BE2C (cell line): ENCODE measurements around the gene APOBEC3B.

Source experiments
- DNase-seq: peaks from one replicate; pipeline ENCODE4 v3.0.0-alpha.2; 2020
- H3K27me3 ChIP-seq: fragments of 250-450 bp; sonication (Bioruptor Pico); 2 replicates; pipeline ENCODE4 v1.5.1; 2020; ENCODE audit warnings: mild to moderate bottlenecking
- H3K36me3 ChIP-seq: fragments of 250-450 bp; sonication (Bioruptor Pico); 2 replicates; pipeline ENCODE4 v1.5.1; 2020; ENCODE audit warnings: mild to moderate bottlenecking
- H3K4me1 ChIP-seq: fragments of 250-450 bp; sonication (Bioruptor Pico); 2 replicates; pipeline ENCODE4 v1.5.1; 2020
- H3K4me3 ChIP-seq: 2 replicates; pipeline ENCODE4 v1.5.1; 2011; ENCODE audit warnings: low read depth, low read length
- H3K9me3 ChIP-seq: fragments of 250-450 bp; sonication (Bioruptor Pico); 2 replicates; pipeline ENCODE4 v1.5.1; 2020
- TF ChIP-seq, protein P1 (sequence below): IDR thresholded peaks from 2 replicates; pipeline ENCODE4 v1.5.1; 2012; ENCODE audit warnings: mild to moderate bottlenecking, low read depth, low read length

APOBEC3B gene

DNA sequence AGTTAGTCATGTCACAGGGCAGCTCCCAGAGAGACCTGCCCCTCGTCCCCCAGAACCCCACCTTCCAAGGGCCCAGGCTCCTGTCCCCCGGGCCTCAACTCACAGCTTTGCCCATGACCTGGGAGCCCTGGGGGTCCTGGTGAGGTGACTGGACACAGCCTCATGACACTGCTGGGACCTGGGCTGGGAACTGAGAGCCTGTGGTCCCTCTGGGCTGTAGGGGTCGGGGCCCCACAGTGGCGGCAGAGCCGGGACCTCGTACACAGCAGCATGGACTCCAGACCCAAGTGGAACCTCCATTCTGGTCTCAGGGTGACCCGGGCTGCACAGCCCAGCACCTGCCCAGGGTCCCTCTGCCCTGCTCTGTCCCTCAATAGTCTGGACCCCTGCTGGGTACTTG, 17.8 kb upstream of the APOBEC3B start:
- no peak for DNase-seq
- no peak overlapping the region for H3K4me3 ChIP-seq
- no peaks in the 10 kb centered on the region for H3K27me3 ChIP-seq
- TF ChIP-seq, protein P1, sequence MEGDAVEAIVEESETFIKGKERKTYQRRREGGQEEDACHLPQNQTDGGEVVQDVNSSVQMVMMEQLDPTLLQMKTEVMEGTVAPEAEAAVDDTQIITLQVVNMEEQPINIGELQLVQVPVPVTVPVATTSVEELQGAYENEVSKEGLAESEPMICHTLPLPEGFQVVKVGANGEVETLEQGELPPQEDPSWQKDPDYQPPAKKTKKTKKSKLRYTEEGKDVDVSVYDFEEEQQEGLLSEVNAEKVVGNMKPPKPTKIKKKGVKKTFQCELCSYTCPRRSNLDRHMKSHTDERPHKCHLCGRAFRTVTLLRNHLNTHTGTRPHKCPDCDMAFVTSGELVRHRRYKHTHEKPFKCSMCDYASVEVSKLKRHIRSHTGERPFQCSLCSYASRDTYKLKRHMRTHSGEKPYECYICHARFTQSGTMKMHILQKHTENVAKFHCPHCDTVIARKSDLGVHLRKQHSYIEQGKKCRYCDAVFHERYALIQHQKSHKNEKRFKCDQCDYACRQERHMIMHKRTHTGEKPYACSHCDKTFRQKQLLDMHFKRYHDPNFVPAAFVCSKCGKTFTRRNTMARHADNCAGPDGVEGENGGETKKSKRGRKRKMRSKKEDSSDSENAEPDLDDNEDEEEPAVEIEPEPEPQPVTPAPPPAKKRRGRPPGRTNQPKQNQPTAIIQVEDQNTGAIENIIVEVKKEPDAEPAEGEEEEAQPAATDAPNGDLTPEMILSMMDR: no peak
- no peaks in the 10 kb centered on the region; the same call in 1 of the 2 replicates for H3K4me1 ChIP-seq
- no peaks in the 10 kb centered on the region for H3K36me3 ChIP-seq
- H3K9me3 ChIP-seq: no peaks in the 10 kb centered on the region

DNA sequence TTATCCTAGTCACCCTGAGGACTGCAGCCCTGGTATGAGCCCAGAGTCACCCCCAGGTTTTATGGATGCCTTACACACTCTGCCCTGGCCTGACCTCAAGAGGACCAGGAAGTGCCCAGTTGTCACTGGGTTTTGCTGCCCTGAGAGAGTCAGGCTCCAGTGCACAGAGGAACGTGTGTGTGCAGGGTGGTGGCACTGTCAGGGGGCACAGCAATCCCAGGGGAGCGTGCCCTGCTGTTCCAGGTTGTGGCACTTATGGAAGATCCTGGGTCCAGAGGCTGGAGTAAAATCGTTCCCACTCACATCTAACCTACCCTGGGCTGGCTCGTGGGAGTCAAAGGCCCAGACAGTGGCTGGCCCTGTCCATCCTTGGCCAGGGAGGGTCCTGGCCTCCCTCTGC, 17.2 kb upstream of the APOBEC3B start:
- Histone ChIP-seq H3K36me3 (no peaks in the 10 kb centered on the region), H3K4me1 (no peaks in the 10 kb centered on the region; the same call in 1 of the 2 replicates), H3K9me3 (no peaks in the 10 kb centered on the region), H3K4me3 (no peak overlapping the region), H3K27me3 (no peaks in the 10 kb centered on the region)
- no peak for DNase-seq
- TF ChIP-seq, protein P1: no peak

DNA sequence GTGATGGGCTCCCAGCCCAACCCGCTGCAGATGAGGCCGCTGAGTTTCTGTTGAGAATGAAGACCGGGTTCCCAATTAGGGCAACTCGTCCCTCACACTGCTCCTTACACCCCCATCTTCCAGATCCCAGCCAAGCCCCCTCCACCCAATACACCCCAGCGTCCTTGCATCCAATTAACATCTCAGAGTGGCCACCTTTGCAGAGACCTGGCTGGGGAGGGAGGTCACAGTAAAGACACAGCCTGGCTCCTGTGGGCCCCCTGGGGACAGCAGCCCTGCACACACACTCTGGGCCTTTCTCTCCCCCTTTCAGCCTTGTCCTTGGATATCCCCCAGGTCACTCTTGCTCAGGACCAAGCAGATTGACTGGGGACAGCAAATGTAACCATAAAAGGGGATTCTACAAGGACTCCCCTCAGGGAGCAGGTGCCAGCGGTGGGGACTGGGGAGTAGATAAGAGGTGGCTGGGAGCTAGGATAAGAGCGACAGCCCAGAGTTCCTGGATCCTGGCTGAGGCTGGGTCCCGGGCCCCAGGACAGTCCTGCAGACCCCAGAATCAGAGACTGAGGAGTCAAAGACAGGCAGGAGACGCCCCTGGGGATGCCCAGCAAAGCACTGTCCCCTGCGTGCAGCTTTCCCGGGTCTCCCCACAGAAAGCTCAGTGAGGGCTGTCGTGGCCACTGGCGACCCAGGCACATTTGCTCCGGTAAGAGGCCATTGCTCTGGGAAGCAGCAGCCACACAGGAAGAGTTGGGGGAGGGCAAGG, 16.4 kb upstream of the APOBEC3B start:
- no peak for DNase-seq
- no peaks in the 10 kb centered on the region for H3K27me3 ChIP-seq
- TF ChIP-seq, protein P1: no peak
- no peaks in the 10 kb centered on the region for H3K36me3 ChIP-seq
- no peaks in the 10 kb centered on the region for H3K9me3 ChIP-seq
- no peaks in the 10 kb centered on the region; the same call in 1 of the 2 replicates for H3K4me1 ChIP-seq
- no peak overlapping the region for H3K4me3 ChIP-seq

DNA sequence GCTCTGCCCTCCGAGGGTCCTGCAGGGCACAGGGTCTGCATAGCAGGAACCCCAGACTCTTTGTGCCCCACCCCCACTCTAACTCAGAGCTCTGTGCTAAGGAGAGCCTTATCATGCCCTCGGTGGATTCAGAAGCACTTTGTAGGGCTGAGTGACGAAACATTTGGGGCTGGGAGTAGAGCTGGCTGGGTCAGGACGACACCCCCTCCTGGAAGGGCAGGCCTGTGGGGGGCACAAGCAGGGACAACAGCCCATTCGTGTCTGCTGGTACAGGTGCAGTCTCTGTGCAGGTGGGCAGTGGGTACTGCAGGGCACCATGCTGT, 15.8 kb upstream of the APOBEC3B start:
- Histone ChIP-seq H3K36me3 (no peaks in the 10 kb centered on the region), H3K9me3 (no peaks in the 10 kb centered on the region), H3K27me3 (peaks cover 3% of the 10 kb centered on the region), H3K4me1 (no peaks in the 10 kb centered on the region; the same call in 1 of the 2 replicates), H3K4me3 (no peak overlapping the region)
- DNase-seq: no peak
- TF ChIP-seq, protein P1: no peak

DNA sequence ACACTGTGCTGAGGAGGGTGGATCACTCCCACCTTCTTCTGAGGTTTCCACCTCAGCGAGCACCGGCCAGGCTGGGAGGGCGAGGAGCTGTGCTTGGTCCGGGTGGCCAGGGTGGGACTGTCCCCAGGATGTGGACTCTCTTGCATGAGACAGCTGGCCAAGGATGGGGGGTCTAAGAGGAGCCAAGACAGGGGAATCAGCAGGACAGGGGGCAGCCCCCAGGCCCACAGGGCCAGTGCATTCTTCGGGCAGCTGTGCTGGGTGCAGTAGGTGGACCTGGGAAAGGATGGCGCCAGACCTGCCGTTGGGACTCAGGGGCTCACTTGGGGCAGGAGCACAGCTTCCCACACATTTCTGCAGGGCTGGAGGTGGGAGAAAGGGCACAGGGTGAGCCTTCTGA, 15.2 kb upstream of the APOBEC3B start:
- DNase-seq: no peak
- peaks cover 5% of the 10 kb centered on the region for H3K27me3 ChIP-seq
- H3K36me3 ChIP-seq: no peaks in the 10 kb centered on the region
- TF ChIP-seq, protein P1: no peak
- H3K4me3 ChIP-seq: no peak overlapping the region
- H3K4me1 ChIP-seq: no peaks in the 10 kb centered on the region; the same call in 1 of the 2 replicates
- no peaks in the 10 kb centered on the region for H3K9me3 ChIP-seq

DNA sequence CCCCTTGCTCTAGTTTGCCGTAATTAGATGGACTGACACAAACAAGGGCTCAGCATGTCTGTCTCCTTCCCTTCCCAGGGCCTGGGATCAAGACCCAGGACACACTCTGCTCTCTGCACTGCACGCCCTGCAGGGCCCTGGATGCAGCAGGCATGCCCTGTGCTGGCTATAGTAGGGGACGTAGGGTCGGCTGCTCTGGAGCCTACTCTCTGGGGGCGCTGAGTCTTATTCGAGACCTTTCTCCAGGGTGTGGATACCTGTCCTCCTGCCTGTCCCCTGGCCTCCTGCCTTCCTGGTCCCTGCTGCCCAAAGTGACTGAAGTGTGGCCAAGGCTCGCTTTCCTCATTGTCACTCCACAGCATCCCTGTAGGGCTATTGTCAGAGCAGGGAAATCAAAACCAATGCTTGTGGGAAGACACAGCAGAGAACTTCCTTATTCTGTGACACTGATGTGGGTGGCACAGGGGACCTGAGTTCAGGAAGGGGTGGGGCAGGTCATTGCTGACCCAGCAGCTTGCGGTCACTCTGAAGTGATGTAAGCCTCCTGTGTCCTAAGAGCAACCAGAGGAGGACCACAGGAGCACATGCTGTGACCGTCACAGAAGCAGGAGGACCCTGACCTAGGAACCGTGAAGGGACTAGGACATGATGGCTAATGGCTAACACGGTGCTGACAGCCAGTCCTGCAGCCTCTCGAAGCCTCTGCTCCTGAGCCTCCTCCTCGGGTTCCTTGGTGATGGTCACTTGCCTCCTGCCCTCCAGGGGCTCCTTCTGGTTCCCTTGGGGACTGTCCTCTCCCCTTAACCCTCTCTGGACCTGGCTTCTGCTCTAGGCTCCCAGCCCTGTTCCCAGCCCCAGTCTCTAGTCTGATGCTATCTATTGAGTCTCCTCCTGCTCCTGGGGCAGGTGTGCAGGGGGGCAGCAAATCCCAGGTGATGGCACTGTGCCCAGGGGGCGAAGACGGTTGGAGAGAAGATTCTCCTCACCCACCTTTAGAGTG, 14.4 kb upstream of the APOBEC3B start:
- TF ChIP-seq, protein P1: no peak
- Histone ChIP-seq H3K27me3 (peaks cover 5% of the 10 kb centered on the region), H3K4me1 (no peaks in the 10 kb centered on the region; the same call in 1 of the 2 replicates), H3K9me3 (no peaks in the 10 kb centered on the region), H3K36me3 (no peaks in the 10 kb centered on the region), H3K4me3 (no peak overlapping the region)
- DNase-seq: no peak
